ENCODE measurements around the gene HLA-DQA2.
"Not testable (repeated sequence)": the region's sequence is repeated elsewhere in the genome, so short reads cannot be mapped to it uniquely, and the experiment has no call there.

The HLA-DQA2 gene

DNA sequence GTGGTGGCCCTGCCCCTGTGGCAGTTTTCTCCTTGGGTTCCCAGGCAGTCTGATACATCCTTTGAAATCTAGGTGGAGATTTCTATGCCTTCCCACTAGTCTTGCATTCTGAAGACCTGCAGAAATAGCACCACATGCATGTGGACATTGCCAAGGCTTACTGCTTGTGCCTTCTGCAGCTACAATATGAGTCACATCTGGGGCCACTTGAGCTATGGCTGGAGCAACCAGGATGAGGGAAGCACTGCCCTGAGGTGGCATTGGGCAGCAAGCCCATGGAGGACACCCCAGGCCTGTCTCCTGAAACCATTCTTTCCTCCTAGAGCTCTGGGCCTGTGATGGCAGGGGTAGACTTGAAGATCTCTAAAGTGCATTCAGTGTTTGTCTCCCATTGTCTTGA lies 37.8 kb downstream of the HLA-DQA2 start:
- DNase-seq (ENCODE audit: low read depth) = no peak

DNA sequence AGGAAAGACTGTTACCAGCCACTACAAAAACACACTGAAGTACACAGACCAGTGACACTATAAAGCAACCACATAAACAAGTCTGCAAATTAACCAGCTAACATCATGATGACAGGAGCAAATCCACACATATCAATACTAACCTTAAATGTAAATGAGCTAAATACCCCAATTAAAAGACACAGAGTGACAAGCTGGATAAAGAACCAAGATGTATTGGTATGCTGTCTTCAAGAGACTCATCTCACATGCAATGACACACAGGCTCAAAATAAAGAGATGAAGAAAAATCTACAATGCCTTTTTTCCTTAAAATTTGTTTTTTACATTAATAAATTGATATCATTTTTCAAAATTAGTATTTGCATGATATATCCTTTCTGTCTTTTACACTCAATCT lies 41.7 kb downstream of the HLA-DQA2 start:
- not testable (repeated sequence) for DNase-seq (ENCODE audit: low read depth)

DNA sequence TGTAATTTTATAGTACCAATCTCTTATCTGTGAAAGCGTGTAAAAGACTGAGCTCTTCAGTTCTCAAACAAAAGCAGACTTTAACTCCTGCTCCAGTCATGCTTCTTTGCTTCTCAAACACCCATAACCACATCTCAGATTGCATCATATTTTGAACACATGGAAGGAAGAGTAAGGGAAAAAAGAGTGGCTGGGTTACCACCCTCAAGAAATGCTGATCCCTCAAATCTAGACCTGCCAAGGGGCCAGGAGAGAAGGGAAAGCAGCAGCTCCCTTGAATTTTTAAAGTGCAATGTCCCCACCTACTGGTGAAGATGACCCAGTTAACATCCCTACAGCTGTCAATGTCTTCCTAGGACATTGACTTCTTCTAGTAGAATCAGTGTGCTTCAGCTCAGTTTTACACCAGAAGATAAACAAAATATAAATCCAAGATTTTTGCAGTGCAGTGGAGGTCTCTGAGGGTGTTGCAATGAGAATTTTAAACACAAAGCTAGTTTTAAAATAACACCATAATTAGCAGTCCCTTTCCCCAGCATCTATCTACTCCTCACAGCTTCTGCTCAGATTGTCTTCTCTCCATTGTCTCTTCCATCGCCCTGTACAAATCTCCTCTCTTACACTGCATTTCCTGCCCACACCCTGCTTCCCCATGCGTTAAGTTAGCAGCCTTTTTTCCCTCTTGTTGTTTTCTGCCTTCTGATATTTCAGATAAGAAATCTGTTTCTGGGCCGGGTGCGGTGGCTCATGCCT lies 44.8 kb downstream of the HLA-DQA2 start:
- DNase-seq (ENCODE audit: low read depth) = peak; percentile 17

DNA sequence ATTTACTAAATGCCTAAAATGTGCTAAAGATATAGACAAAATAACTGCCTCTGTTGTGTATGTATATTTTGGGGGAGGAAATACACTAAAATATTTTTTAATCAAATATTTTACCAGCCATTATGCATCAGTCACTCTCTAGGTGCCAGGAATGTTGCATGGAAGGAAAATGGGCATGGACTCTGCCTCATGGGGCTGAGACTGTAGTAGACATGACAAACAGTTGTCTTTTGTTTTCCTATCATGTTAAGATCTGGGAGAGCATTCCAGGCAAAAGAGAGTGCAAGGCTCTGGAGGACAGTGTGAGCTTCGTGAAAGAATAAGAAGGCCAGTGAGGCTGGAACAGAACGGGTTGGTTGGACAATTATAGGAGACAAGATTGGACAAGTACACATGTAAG lies 49.1 kb downstream of the HLA-DQA2 start:
- DNase-seq (ENCODE audit: low read depth) = no peak

DNA sequence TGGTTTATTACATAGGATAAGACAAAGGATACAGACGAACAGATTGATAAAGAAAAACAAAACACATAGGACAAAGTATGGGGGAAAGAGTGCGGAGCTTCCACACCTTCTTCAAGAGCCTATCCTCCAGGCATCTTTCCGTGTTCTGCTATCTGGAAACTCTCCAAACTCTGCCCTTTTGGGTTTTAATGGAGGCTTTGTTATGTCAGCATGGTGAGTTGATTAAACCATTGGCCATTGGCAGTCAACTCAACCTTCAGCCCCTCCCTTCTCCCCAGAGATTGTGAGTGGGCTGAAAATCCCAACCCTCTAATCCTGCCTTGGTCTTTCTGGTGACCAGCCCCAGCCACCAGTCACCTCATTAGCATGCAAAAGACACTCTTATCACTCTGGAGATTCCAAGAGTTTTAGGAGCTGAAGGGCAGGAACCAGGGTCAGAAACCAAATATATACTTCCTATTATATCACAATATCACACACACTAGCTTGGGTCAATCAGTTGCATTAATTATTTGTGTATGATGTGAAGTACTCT lies 51.8 kb downstream of the HLA-DQA2 start:
- no peak for DNase-seq (ENCODE audit: low read depth)

DNA sequence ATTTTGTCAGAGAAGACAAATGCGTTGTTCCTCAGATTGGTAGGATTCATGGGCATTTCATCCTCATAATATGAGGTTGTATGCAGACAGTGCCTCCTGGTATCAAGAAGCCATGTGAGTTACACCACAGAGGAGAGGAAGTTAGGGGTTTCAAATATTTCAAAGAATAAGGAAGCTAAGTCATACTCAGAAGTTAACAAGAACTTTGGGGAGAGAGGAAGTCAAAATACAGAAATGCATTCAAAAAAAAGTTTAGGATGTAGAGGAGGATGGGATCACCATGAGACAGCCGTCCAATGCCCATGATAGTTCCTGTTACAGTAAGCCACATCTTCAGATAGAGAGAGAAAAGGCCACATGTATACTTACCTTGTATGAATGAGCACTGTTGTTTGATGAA lies 53.3 kb downstream of the HLA-DQA2 start:
- DNase-seq (ENCODE audit: low read depth) = no peak
